Skeletal muscle satellite cell (primary cell): ENCODE results near the gene CNTNAP2.
"Not testable (repeated sequence)": the region's sequence is repeated elsewhere in the genome, so short reads cannot be mapped to it uniquely, and the experiment has no call there.

Experiments used
- H3K27me3 ChIP-seq: 2 replicates; pipeline ENCODE4 v1.7.0; 2013; ENCODE audit warnings: low read length; ENCODE audit not compliant: control insufficient read depth, insufficient read depth
- H3K36me3 ChIP-seq: 2 replicates; pipeline ENCODE4 v1.7.0; 2013; ENCODE audit warnings: mild to moderate bottlenecking, control low read depth, low read length; ENCODE audit not compliant: insufficient read depth
- H3K4me1 ChIP-seq: 2 replicates; pipeline ENCODE4 v1.7.0; 2013; ENCODE audit warnings: low read length; ENCODE audit not compliant: control insufficient read depth, insufficient read depth
- H3K4me2 ChIP-seq: 2 replicates; pipeline ENCODE4 v1.7.0; 2013; ENCODE audit warnings: mild to moderate bottlenecking, low read length
- H3K4me3 ChIP-seq: 2 replicates; pipeline ENCODE4 v1.7.0; 2013; ENCODE audit warnings: low read length
- H3K9ac ChIP-seq: 2 replicates; pipeline ENCODE4 v1.7.0; 2013; ENCODE audit warnings: mild to moderate bottlenecking, low read depth, low read length, moderate library complexity
- H3K9me3 ChIP-seq: replicated peaks from 2 replicates; pipeline ENCODE4 v1.7.0; 2013; ENCODE audit warnings: mild to moderate bottlenecking, control low read depth, low read length

CNTNAP2 gene

DNA sequence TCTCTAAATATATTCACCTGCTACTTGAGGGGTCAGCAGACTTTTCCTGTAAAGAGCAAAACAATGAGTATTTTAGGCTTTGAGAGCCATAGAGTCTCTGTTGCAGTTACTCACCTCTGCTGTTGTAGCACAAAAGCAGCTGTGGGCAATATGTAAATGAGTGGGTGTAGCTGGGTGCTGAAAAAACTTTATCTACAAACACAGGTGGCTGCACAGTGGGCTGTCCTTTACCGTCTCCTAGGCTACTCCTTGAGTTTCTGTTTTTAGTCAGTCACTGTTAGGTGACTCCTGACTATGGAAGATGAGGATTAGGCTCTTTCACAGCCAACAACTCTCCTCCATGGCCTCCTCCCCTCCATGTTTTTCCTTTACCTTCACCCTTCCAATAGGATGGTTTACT lies 2187.9 kb downstream of the CNTNAP2 start:
- H3K4me1 ChIP-seq = no peaks in the 10 kb centered on the region
- no peaks in the 10 kb centered on the region for H3K27me3 ChIP-seq
- no peaks in the 10 kb centered on the region for H3K36me3 ChIP-seq
- H3K9me3 ChIP-seq = no peaks in the 10 kb centered on the region
- no peak overlapping the region for H3K4me3 ChIP-seq
- H3K4me2 ChIP-seq = no peak overlapping the region
- H3K9ac ChIP-seq = no peak overlapping the region

DNA sequence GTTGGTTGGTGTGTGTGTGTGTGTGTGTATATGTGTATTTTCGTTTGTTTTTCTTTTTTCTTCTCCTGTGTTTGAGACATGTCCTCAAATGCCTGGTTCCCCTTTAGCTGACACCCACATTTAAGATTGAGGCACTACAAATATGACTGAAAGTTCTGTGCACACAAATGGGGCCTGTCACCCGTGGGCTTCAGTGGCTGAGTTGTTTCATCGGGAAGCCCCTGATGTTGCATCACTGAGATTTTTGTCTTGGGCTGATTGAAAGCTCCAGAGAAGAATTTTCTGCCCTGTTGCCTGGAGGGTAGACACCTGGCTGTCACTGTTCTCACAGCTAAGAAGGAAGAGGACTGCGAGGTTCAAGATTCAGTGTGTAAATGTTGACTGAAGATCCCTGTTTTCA lies 2190.2 kb downstream of the CNTNAP2 start:
- H3K36me3 ChIP-seq = no peaks in the 10 kb centered on the region
- H3K4me3 ChIP-seq = no peak overlapping the region
- H3K4me2 ChIP-seq = no peak overlapping the region
- H3K27me3 ChIP-seq = no peaks in the 10 kb centered on the region
- no peak overlapping the region for H3K9ac ChIP-seq
- H3K9me3 ChIP-seq = no peaks in the 10 kb centered on the region
- H3K4me1 ChIP-seq = no peaks in the 10 kb centered on the region

- H3K4me1 ChIP-seq = no peaks in the 10 kb centered on the region
- no peak overlapping the region for H3K9ac ChIP-seq
- no peak overlapping the region for H3K4me3 ChIP-seq
- H3K36me3 ChIP-seq = no peaks in the 10 kb centered on the region
- peaks cover 5% of the 10 kb centered on the region for H3K9me3 ChIP-seq
- no peak overlapping the region for H3K4me2 ChIP-seq
- H3K27me3 ChIP-seq = no peaks in the 10 kb centered on the region
Measured at GRCh38 chr7:148318102-148318811, 2201.7 kb downstream of the CNTNAP2 start.

GRCh38 chr7:148318838-148319237 lies 2202.2 kb downstream of the CNTNAP2 start:
- H3K36me3 ChIP-seq = no peaks in the 10 kb centered on the region
- H3K9ac ChIP-seq = no peak overlapping the region
- no peak overlapping the region for H3K4me3 ChIP-seq
- no peak overlapping the region for H3K4me2 ChIP-seq
- H3K4me1 ChIP-seq = no peaks in the 10 kb centered on the region
- no peaks in the 10 kb centered on the region for H3K27me3 ChIP-seq
- peaks cover 5% of the 10 kb centered on the region for H3K9me3 ChIP-seq

DNA sequence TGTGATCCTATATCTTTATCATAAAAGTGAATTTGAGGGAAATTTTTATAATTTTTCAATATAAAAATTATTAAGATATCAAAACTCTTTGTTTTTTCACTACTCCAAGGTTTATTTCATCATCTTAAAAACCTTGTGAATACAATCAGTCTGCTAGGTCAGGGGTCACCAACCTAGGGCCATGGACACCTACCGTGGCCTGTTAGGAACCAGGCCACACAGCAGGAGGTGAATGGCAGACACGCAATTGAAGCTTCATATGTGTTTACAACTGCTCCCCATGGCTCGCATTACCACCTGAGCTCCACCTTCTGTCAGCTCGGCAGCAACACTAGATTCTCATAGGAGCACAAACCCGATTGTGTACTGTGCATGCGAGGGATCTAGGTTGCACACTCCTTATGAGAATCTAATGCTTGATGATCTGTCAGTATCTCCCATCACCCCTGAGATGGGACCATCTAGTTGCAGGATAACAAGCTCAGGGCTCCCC lies 2202.8 kb downstream of the CNTNAP2 start:
- no peaks in the 10 kb centered on the region for H3K4me1 ChIP-seq

GRCh38 chr7:148325208-148325607 lies 2208.6 kb downstream of the CNTNAP2 start:
- Histone ChIP-seq H3K4me2 (no peak overlapping the region), H3K4me1 (no peaks in the 10 kb centered on the region), H3K27me3 (no peaks in the 10 kb centered on the region), H3K36me3 (no peaks in the 10 kb centered on the region), H3K9me3 (peaks cover 11% of the 10 kb centered on the region), H3K9ac (no peak overlapping the region), H3K4me3 (no peak overlapping the region)

More for the DNA sequence above, 2202.8 kb downstream of the CNTNAP2 start:
- Histone ChIP-seq H3K36me3 (no peaks in the 10 kb centered on the region), H3K9ac (no peak overlapping the region), H3K4me2 (no peak overlapping the region), H3K9me3 (peaks cover 5% of the 10 kb centered on the region), H3K27me3 (no peaks in the 10 kb centered on the region), H3K4me3 (no peak overlapping the region)

DNA sequence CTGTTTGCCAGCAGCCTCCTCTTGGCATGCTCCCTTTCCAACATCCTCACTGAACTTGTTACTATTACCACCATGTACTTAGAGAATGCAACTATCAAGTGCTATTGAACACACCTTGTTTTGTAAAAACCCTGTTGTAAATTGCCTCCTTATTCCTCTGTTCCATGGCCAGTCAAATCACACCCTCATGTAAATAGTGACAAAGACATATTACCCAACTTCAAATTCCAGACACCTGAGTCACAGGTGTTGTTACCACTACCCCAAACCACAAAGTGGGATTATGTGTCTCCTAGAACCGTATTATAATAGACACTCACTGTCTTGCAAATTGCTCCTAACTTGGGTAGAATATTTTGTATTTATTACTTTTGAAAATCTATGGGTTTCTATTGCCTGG lies 2210.8 kb downstream of the CNTNAP2 start:
- Histone ChIP-seq H3K27me3 (no peaks in the 10 kb centered on the region), H3K4me2 (no peak overlapping the region), H3K4me1 (no peaks in the 10 kb centered on the region)

GRCh38 chr7:148328906-148329305 lies 2212.3 kb downstream of the CNTNAP2 start:
- Histone ChIP-seq H3K27me3 (no peaks in the 10 kb centered on the region), H3K36me3 (no peaks in the 10 kb centered on the region), H3K4me1 (no peaks in the 10 kb centered on the region), H3K4me3 (no peak overlapping the region), H3K4me2 (no peak overlapping the region), H3K9me3 (peaks cover 15% of the 10 kb centered on the region), H3K9ac (no peak overlapping the region)

More for the DNA sequence above, 2210.8 kb downstream of the CNTNAP2 start:
- H3K4me3 ChIP-seq = no peak overlapping the region
- peaks cover 15% of the 10 kb centered on the region for H3K9me3 ChIP-seq
- no peaks in the 10 kb centered on the region for H3K36me3 ChIP-seq
- H3K9ac ChIP-seq = no peak overlapping the region

DNA sequence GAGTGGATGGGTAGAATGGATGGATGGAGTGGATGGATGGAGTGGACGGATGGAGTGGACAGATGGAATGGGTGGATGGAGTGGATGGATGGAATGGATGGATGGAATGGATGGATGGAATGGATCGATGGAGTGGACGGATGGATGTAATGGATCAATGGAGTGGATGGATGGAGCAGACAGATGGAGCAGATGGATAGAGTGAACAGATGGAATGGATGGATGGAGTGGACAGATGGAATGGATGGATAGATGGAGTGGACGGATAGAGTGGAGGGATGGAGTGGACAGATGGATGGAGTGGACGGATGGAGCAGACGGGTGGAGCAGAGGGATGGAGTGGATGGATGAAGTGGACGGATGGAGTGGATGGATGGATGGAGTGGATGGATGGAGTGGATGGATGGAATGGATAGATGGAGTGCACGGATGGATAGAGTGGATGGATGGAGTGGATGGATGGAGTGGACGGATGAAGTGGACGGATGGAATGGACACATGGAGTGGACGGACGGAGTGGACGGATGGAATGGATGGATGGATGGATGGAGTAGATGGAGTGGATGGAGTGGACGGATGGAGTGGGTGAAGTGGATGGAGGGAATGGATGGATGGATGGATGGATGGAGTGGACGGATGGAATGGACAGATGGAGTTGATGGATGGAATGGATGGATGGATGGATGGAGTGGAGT lies 2213.7 kb downstream of the CNTNAP2 start:
- Histone ChIP-seq H3K27me3 (no peaks in the 10 kb centered on the region), H3K4me2 (no peak overlapping the region), H3K36me3 (no peaks in the 10 kb centered on the region), H3K9ac (no peak overlapping the region), H3K4me3 (no peak overlapping the region), H3K9me3 (peaks cover 15% of the 10 kb centered on the region), H3K4me1 (no peaks in the 10 kb centered on the region)

GRCh38 chr7:148330822-148331221 lies 2214.2 kb downstream of the CNTNAP2 start:
- no peak overlapping the region for H3K4me2 ChIP-seq
- H3K27me3 ChIP-seq = no peaks in the 10 kb centered on the region
- peaks cover 15% of the 10 kb centered on the region for H3K9me3 ChIP-seq
- H3K9ac ChIP-seq = no peak overlapping the region
- H3K36me3 ChIP-seq = no peaks in the 10 kb centered on the region
- no peaks in the 10 kb centered on the region for H3K4me1 ChIP-seq
- no peak overlapping the region for H3K4me3 ChIP-seq

DNA sequence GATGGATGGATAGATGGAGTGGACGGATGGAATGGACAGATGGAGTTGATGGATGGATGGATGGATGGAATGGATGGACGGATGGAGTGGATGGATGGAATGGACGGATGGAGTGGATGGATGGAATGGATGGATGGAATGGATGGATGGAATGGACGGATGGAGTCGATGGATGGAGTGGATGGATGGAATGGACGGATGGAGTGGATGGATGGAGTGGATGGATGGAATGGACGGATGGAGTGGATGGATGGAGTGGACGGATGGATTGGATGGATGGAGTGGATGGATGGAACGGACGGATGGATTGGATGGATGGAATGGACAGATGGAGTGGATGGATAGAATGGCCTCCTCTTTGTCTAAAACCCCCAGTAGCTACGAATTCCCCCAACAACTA lies 2214.9 kb downstream of the CNTNAP2 start:
- H3K4me1 ChIP-seq, H3K9ac ChIP-seq, H3K27me3 ChIP-seq, H3K4me2 ChIP-seq, H3K4me3 ChIP-seq, H3K36me3 ChIP-seq: not testable (repeated sequence)
- peaks cover 15% of the 10 kb centered on the region for H3K9me3 ChIP-seq
